Medulla oblongata (tissue), 1 donor: ENCODE measurements around the gene AFP.
A peak's percentile ranks its signal among the peaks of the same experiment; 100 is the strongest.

Experiments used
- DNase-seq: peaks from one replicate; pipeline ENCODE4 v3.0.0-alpha.2; 2015; ENCODE audit errors: extremely low spot score

AFP gene

GRCh38 chr4:73438048-73438447, 2.0 kb downstream of the AFP start:
- DNase-seq: no peak

- no peak for DNase-seq
These were observed 2.7 kb downstream of the AFP start for GRCh38 chr4:73438582-73439215.

- no peak for DNase-seq
These were observed 3.4 kb downstream of the AFP start for GRCh38 chr4:73439445-73439844.

- DNase-seq: no peak
These were observed 4.0 kb downstream of the AFP start for GRCh38 chr4:73439991-73440390.

GRCh38 chr4:73440653-73441052, 4.6 kb downstream of the AFP start:
- no peak for DNase-seq

GRCh38 chr4:73442275-73442674, 6.3 kb downstream of the AFP start:
- DNase-seq: no peak

GRCh38 chr4:73443224-73443623, 7.2 kb downstream of the AFP start:
- DNase-seq: no peak

- DNase-seq: no peak
These were observed 9.6 kb downstream of the AFP start for GRCh38 chr4:73445383-73446335.

- DNase-seq: peak; percentile 45
These were observed 10.4 kb downstream of the AFP start for GRCh38 chr4:73446336-73446938.

GRCh38 chr4:73447671-73448070, 11.7 kb downstream of the AFP start:
- no peak for DNase-seq

- DNase-seq: no peak
These were observed 12.6 kb downstream of the AFP start for GRCh38 chr4:73448448-73449203.

- peak; percentile 6 for DNase-seq
These were observed 14.5 kb downstream of the AFP start for GRCh38 chr4:73450398-73451004.

- DNase-seq: no peak
These were observed 15.4 kb downstream of the AFP start for GRCh38 chr4:73451404-73451803.

- DNase-seq: no peak
These were observed 16.1 kb downstream of the AFP start for GRCh38 chr4:73451981-73452747.

GRCh38 chr4:73452953-73453700, 17.1 kb downstream of the AFP start:
- no peak for DNase-seq

GRCh38 chr4:73453701-73454005, 17.6 kb downstream of the AFP start:
- no peak for DNase-seq

GRCh38 chr4:73454920-73455319, 18.9 kb downstream of the AFP start:
- no peak for DNase-seq

- no peak for DNase-seq
These were observed 20.4 kb downstream of the AFP start for GRCh38 chr4:73456177-73457022.
